ENCODE data around the gene ZC3H12C. TPM values are rescaled to one million over a fixed set of nuclear protein-coding genes. Genes with fewer than 3 reads are reported as not detected.

Gene ZC3H12C
- total RNA-seq, 2 experiments from 2014 or later: 0.08 to 0.18 TPM

Other genes with a start within 250 kb of the ZC3H12C start
- gene RDX, start 203.2 kb downstream of the ZC3H12C start, total RNA-seq: 10 to 100 TPM; 37.9 to 39.6 TPM